HG03520 (cell line): ENCODE measurements around the gene ELP5.

Source experiments
- ATAC-seq: cut with Tn5 transposase; IDR thresholded peaks from one replicate; pipeline ENCODE4 v1.9.1; 2021; ENCODE audit warnings: mild to moderate bottlenecking, moderate library complexity; ENCODE audit not compliant: unreplicated experiment

ELP5 gene

DNA sequence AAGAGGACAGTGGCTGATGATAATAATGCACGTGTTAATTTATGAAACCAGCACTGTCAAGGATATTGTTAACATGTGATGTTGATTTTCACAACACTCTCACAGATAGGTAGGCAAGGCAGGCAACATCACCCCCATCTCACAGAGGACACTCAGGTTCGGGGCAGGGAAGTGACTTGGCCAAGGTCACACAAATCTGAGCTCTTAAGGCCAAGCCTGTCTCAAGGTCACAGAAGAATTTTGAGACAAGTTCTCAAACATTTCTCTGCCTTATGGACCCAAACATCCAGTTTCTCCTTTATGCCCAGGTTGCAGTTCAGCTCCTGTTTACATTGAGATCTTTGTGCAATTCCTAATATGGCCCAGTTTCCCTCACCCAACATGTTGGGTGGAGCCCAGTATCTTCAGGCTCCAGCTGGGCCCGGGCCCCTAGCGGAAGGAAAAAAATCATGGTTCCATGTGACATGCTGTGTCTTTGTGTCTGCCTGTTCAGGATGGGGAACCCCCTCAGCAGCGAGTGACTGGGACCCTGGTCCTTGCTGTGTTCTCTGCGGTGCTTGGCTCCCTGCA, 30.8 kb downstream of the ELP5 start:
- no peak for ATAC-seq

DNA sequence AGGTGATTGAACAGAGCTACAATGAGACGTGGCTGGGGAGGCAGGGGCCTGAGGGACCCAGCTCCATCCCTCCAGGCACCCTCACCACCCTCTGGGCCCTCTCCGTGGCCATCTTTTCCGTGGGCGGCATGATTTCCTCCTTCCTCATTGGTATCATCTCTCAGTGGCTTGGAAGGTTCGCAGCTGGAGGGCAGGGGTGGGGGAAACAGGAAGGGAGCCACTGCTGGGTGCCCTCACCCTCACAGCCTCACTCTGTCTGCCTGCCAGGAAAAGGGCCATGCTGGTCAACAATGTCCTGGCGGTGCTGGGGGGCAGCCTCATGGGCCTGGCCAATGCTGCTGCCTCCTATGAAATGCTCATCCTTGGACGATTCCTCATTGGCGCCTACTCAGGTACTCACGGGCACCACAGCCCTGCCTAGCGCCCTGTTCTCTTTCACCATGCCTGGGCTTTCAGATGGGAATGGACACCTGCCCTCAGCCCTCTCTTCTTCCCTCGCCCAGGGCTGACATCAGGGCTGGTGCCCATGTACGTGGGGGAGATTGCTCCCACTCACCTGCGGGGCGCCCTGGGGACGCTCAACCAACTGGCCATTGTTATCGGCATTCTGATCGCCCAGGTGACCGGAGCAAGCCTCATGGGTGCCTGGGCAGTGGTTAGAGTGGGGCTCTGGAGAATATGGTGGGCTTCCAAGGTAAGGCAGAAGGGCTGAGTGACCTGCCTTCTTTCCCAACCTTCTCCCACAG, 31.6 kb downstream of the ELP5 start:
- ATAC-seq = no peak

DNA sequence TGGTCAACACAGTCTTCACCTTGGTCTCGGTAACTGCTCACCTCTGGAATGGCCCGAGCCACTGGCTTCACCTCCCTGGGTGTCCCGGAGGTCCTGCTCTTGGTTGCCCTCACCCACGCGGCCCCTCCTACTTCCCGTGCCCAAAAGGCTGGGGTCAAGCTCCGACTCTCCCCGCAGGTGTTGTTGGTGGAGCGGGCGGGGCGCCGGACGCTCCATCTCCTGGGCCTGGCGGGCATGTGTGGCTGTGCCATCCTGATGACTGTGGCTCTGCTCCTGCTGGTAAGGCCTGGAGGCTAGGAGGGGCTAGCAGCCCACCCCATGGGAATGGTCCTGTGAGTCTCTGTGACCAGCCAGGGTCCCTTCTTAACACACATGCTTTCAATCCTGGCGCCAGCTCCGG, 32.9 kb downstream of the ELP5 start:
- ATAC-seq = no peak

DNA sequence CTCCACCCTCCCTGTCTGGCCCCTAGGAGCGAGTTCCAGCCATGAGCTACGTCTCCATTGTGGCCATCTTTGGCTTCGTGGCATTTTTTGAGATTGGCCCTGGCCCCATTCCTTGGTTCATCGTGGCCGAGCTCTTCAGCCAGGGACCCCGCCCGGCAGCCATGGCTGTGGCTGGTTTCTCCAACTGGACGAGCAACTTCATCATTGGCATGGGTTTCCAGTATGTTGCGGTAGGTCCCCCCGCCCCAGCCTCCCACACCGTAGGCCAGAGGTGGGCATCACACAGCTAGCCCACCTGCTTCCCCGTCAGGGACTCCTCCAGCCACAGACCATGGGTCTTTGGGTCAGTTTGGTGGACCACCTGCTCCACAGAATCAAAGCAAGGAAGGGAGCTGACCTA, 33.7 kb downstream of the ELP5 start:
- ATAC-seq = no peak

DNA sequence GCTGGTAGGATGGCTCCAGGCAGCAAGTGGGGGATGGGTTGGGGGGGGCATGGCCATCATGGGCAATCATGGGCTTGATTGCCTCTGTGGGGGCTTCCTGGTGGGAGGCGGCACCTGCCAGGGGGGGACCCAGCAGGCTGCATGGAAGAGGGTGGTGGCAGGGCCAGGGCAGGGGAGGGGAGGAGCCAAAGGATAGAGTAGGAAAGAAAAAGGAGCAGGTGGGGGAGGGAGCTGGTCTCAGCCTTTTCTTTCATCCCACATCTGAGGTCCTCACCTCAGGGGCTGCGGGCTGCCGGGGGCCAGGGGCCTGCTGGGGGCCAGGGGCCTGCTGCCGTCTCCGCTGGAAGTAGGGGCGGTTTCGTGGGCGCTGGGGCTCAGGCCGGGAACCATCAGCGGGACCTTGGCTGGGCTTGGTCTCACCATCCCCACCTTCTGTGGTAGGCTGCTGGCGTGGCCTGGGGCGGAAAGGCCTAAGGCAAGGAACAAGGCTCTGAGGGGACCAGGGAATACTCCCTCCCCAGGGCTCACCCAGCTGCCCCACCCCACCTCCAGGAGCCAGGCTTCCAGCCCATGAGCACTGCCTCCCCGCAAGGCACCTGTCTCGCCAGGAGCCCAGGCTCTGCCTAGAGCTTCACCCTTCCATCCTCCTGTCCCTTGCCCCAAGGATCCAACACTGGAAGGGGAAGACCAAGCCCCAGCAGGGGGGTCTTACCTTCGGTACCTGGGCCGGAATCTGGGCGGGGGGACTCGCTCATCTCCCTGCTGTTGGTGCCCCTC, 37.4 kb downstream of the ELP5 start:
- no peak for ATAC-seq

DNA sequence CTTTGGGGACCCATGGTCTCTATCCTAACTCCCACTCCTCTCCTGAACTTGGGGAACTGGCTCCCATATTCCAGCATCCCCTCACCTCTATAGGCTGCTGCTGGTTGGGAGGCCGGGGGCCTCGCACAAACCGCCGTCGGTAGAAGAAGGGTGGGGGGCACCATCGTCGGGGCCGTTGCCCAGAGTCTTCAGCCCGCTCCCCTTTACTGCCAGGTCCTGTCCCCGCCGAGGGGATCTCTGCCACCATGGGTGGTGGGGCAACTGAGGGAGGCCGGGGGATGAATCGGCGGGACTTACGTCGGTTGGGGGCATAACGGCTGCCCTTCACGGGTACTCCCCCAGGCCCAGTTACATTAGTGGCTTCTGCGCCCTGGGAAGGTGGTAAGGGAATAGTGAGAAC, 38.2 kb downstream of the ELP5 start:
- no peak for ATAC-seq

DNA sequence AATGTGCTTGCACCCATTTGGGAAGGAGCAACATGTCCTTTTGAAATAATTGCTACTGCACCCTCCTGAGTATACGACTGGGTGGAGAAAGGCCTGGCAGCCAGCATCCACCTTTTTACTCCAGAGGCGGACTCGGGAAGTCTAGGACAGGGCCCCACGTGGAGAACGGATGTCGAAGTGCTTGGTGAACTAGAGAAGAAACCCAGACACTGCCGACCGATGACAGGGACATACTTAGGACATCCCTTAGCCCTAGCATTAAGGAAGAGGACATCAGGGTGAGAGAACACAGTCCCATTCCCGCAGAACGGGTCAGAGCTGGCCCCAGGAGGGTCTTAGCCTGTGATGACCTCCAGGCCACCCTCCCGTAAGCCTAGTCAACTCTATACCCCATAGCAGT, 38.7 kb downstream of the ELP5 start:
- no peak for ATAC-seq

DNA sequence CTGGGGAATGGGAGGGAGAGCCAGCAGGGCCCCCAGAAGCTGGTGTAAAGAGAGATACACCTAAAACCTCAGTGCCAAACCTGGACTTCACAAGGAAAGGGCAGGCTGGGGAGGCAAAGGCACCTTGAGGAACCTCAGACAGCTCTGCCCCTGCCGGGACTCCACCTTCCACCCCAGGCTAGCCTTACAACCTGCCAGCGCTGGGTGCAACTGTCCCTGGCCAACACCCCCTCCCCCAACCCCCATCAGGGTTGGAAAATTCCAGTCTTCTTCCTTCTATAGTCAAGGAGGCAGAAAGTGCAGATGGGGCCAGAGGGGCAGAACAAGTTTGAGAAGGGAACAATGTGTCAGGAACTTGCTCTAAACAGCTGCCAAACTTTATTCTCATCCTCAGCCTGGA, 40.2 kb downstream of the ELP5 start:
- no peak for ATAC-seq

DNA sequence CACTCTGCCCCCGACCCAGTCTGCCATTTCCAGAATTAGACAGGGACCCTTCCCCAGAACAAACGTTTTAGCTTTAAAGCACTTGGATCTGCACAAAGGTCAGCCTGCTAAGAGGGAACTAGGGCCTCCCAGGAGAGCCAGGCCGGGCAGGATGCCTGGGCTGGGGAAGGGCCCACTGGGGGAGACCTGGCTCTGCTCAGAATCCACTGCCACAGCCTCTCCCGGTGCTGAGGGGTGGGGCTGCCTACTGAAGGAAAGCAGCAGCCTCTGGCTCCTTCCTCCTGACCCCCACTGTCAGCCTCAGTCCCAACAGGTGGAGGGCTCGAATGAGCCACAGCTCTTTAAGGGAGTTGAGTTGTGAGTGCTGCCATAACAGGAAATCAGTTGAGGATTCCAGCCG, 40.7 kb downstream of the ELP5 start:
- no peak for ATAC-seq

DNA sequence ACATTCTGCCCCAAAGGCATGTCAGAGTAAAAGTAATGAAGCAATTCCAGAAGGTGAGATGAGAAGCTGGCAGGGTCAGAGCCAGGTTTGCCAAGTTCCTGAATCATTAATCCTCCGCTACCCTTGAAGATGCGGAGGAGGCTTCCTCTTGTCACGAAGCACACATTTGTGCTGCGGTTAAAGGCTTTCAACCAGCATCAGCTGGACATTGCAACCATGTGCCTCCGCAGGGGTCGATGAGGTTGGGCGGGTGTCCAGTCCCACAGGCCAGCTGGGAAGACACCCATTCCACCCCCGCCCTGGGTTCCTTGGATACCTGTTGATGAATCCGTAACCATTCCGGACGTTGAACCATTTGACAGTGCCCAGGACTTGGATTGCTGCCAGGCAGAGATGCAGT, 41.1 kb downstream of the ELP5 start:
- no peak for ATAC-seq

DNA sequence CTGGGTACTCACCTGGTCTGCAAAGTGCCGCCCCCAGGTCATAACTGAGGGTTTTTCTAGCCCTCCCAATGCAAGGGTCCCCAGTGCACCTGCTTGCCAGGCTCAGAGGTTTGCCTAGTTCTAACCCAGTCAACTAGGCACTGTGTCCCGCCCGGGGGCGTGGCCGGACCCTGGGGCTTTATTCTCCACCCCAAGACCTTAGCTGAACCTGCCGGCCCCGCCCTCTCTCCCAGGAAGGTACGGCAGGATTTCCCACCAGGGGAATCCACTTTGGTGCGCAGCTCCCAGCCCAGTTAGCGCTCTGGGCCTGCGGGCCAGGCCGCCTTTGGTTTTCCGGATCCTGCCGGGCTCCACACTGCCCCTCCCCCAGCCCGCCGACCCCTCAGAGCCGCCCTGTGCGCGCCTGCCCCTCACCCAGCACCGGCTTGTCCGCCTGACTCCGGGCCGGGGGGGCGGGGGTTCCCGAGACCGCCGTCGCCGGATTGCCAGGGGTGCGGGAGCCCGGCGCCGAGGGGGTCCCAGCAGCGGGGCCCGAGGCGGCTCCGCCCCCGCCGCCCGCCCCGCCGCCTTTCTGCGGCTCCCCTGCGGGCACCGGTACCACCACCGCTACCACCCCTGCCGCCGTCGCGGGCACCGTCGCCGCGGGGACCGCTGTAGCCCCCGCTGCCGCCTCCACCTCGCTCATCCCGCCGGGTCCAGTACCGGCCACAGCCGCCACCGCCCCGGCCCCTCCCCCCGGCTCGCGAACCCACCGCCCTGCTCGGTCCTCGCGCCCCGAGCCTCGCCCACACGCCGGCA, 42.0 kb downstream of the ELP5 start:
- ATAC-seq = no peak

DNA sequence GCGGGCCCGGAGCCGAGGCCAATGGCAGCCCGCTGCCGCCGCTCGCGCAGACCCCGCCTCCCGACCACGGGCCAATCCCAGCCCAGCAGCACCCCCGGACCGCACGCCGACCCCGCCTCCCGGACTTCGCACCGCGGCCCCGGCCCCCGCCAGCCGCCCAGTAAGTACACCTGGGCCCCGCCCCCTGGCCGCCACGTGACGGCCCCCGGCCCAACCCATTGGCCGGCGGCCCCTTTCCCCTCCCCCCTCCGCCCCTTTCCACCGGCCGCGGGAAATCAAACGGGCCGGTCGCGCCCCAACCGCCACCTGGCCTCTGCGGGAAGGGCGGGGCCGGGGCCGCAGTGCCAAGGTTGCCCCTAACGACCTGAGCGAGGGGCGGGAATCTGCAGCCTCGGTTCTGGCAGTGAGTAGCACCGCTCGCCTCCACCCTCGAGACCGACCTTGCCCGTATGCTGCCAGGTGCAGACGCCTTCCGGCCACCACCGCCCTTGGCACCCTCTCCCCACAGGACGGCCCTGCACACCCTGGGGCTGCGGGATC, 42.7 kb downstream of the ELP5 start, which contains the start of gene YBX2:
Gene YBX2 (minus strand): TSS at position 26 of the 540 bp plus-strand sequence. CDS start 139 bp downstream, outside the sequence.
- no peak for ATAC-seq

DNA sequence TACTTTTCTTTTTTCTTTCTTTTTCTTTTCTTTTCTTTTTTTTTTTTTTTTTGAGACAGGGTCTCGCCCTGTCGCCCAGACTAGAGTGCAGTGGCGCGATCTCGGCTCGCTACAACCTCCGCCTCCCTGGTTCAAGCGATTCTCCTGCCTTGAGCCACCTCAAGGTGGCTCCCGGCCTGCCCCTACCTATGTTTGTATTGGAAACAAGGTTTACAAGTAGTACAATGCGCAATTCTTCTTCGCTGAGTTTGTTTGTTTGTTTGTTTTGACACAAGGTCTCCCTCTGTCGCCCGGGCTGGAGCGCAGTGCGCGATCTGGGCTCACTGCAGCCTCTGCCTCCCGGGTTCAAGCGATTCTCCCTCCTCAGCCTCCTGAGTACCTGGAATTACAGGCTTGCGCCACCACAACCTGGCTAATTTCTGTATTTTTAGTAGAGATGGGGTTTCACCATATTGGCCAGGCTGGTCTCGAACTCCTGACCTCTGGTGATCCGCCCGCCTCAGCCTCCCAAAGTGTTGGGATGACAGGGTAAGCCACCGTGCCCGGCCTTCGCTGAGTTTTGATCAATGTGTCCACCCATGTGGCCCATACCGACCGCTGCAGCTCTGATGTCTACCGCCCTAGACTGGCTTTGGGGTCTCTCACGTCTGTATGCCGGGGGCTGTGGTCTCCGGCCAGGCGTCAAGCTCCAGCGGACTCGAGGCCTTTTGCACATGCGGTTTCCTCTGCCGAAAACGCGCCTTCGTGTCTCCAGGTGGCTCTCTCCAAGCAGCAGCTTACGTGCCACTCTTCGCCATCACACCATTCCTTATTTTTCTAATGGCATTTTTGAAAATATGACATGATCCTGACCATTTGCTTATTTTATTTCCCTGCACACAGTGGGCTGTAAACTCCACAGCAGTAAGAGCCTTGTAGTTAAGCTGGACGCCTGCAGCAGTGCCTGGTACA, 43.5 kb downstream of the ELP5 start:
- ATAC-seq = no peak

DNA sequence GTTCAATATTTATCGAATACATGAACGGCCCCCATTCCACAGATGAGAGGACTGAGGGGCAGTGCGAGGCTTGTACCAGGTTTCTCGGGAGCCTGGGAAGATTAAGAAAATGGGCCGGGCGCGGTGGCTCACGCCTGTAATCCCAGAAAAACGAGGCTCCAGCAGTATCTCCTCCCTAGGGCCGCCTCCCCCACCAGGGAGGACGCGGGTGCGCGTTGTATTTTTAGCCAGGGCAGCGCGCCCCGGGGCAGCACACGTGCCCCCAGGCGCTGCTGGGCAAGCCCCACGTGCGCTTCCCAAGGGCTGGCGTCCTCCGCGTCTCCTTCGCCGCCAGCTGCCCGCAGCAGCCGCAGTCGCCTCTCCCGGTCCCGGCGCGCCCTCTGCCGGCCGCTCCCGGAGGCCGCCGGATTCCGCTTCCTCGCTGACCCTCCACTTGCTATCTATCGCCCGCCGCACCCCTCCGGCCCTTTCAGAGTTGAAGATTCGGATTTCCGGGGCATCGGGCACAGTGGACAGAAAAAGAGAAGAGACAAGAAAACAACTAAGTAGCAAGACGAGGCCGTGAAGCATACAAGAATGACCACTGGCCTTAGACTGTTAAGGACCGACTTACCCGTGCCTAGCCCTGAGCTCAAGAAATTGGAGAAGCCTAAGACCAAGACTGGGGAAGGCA, 44.3 kb downstream of the ELP5 start:
- ATAC-seq = no peak

DNA sequence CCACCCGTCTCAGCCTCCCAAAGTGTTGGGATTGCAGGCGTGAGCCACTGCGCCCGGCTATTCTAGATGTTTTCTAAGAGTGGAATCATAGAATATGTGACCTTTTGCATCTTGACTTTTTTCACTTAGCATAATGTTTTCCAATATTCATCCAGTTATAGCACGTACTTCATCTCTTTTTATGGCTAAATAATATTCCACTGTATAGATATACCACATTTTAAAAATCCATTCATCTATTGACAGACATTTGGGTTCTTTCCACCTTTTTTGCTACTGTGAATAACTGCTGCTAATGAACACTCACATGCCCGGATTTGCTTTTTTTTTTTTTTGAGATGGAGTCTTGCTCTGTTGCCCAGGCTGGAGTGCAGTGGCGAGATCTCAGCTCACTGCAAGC, 52.2 kb downstream of the ELP5 start:
- no peak for ATAC-seq

DNA sequence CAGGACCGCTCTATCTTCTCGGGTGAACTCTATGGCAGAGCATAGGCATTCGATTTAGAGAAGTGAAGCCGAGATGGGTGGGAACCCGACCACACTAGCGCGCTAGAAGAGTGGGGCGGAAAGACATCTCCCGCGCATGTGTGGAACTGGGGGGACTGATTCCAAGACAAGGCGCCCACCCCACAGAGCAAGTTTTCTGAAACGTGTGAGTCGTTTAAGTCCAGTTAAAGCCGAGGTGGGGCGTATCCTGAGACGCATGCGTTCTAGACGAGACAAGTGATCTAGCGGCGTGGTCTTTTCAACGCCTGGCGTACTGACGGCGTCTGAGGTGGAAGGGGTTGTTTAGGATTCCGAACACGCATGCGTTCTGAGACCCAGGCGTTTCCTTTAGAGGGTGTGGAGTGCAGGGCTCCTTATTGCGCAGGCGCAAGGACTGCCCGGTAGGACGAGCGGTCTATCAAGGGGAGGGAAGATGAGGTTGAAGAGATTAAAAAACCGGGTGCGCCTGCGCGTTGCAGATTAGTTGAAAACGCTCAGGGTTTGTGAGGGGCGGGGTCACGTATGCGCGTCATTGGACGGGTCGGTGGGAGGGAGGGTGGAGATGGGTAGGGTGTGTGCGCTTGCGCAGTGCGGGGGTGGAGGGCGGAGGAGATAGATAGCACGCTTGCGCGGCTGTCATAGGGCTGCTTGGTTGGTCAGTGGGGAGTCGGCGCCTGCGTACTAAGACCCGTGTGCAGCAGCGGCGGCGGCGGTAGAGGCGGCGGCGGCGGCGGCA, 55.1 kb downstream of the ELP5 start, which contains the start of gene EIF5A:
Gene EIF5A (plus strand): TSS at position 718 of the 775 bp plus-strand sequence. CDS start 2,008 bp downstream, outside the sequence.
- ATAC-seq = peak; percentile 68

DNA sequence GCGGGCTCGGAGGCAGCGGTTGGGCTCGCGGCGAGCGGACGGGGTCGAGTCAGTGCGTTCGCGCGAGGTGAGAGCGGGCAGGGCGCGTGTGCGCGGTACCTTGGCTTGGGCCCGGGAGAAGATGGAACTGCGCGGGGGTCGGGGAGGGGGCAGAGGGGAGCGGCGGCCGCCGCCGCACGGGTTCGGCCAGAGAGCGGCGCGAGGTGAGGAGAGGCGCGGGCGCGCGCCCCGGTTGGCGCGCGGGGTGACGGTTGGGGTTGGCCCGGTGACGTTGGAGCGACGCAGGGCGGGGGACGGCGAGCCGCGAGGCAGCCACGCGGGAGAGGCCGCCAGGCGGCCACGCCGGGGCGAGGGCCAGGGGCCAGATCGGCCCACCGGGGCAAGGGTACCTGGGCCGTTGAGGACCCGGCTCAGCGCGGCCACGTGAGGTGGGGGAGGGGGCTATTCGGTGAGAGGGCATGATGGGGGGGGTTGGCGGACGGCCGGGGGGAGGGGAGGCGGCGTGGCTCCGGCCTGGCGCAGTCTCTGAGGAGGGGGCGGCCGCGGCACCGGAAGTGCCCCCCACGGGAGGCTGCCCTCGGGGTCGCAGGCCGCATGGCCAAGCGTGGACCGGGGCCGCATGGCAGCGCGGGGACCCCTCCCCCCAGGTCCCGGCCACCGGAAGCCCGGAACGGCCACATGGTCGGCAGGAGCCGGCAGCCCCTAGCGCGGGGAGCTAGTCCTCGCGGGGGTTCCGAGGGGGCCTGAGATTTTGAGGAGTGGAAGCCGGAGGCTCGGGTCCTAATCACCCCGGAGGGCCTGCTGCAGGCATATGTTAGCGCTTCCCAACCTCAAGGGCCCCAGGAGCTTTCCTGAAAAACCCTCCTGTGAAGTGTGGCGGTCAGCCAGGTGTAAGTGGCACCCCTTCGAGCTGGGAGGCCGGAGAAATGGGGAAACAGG, 55.9 kb downstream of the ELP5 start:
- ATAC-seq = no peak
